Endodermal cell (in vitro differentiated cells): ENCODE measurements around the gene HID1. TPM values are rescaled to one million over a fixed set of nuclear protein-coding genes. Genes with fewer than 3 reads are reported as not detected.
A peak's percentile ranks its signal among the peaks of the same experiment; 100 is the strongest.

Source experiments
- DNase-seq: peaks from one replicate; pipeline ENCODE4 v3.0.0-alpha.2; 2017
- H3K27ac ChIP-seq: 2 replicates; pipeline ENCODE4 v1.5.1; 2013; ENCODE audit warnings: mild to moderate bottlenecking, low read depth, low read length, moderate library complexity
- H3K27me3 ChIP-seq: 2 replicates; pipeline ENCODE4 v1.6.1; 2013; ENCODE audit warnings: mild to moderate bottlenecking, low read length, moderate library complexity; ENCODE audit not compliant: insufficient read depth, control insufficient read depth, poor library complexity, severe bottlenecking
- H3K36me3 ChIP-seq: 2 replicates; pipeline ENCODE4 v1.7.0; 2013; ENCODE audit warnings: mild to moderate bottlenecking, low read length, moderate library complexity; ENCODE audit not compliant: control insufficient read depth, insufficient read depth
- H3K4me1 ChIP-seq: one replicate; pipeline ENCODE4 v1.7.0; 2013; ENCODE audit warnings: low read length; ENCODE audit not compliant: control insufficient read depth, insufficient read depth
- H3K4me3 ChIP-seq: 2 replicates; pipeline ENCODE4 v1.5.1; 2013; ENCODE audit warnings: mild to moderate bottlenecking, low read length, moderate library complexity
- H3K9ac ChIP-seq: 2 replicates; pipeline ENCODE4 v1.6.1; 2013; ENCODE audit warnings: mild to moderate bottlenecking, low read length, moderate library complexity; ENCODE audit not compliant: poor library complexity, severe bottlenecking; ENCODE audit errors: extremely low read depth
- H3K9me3 ChIP-seq: 2 replicates; pipeline ENCODE4 v1.6.1; 2013; ENCODE audit warnings: mild to moderate bottlenecking, low read length, moderate library complexity; ENCODE audit not compliant: control insufficient read depth
- H3K27ac Mint-ChIP-seq: 2 replicates; pipeline ENCODE4 v1.8.0; 2020; ENCODE audit warnings: mixed read lengths
- H3K27me3 Mint-ChIP-seq: 2 replicates; pipeline ENCODE4 v1.8.0; 2021; ENCODE audit warnings: mild to moderate bottlenecking, mixed read lengths; ENCODE audit not compliant: insufficient read depth
- H3K36me3 Mint-ChIP-seq: 2 replicates; pipeline ENCODE4 v1.8.0; 2020; ENCODE audit warnings: low read depth, mixed read lengths
- H3K4me1 Mint-ChIP-seq: 2 replicates; pipeline ENCODE4 v1.8.0; 2020; ENCODE audit warnings: mixed read lengths
- H3K4me3 Mint-ChIP-seq: 2 replicates; pipeline ENCODE4 v1.8.0; 2020; ENCODE audit warnings: mild to moderate bottlenecking, moderate library complexity, mixed read lengths
- H3K9me3 Mint-ChIP-seq: 2 replicates; pipeline ENCODE4 v1.8.0; 2020; ENCODE audit warnings: mild to moderate bottlenecking, mixed read lengths
- WGBS, 2 experiments: methylation state at CpG; one replicate each; pipeline versions ENCODE4 v1.1.5 to v1.1.7; 2013; ENCODE audit warnings: missing lambda C conversion rate in 2 of 2, mixed read lengths in 1 of 2; ENCODE audit not compliant: insufficient coverage in 1 of 2, insufficient read length in 1 of 2; 5-methylcytosine and 5-hydroxymethylcytosine counted together
- total RNA-seq, 2 donors: library from RNA; stranded (reverse); fragmentation: NEBNext Ultra II Directional in 1 of 2; extraction: Animal tissue kit (Norgen Biotek cat#: 25700) in 1 of 2; gene quantifications; 2 replicates in 1 of 2; 3 replicates in 1 of 2; pipeline ENCODE4 v1.2.1, GENCODE V29; 2021
- TF ChIP-seq, protein P1 (sequence below): fragments of 200-600 bp; sonication (generic); conservative IDR thresholded peaks from 2 replicates; pipeline ENCODE4 v1.5.0; 2021; ENCODE audit warnings: antibody characterized with exemption, mild to moderate bottlenecking

Gene HID1
- total RNA-seq, 2 donors from 2014 or later = 7.6 to 11.4 TPM

DNA sequence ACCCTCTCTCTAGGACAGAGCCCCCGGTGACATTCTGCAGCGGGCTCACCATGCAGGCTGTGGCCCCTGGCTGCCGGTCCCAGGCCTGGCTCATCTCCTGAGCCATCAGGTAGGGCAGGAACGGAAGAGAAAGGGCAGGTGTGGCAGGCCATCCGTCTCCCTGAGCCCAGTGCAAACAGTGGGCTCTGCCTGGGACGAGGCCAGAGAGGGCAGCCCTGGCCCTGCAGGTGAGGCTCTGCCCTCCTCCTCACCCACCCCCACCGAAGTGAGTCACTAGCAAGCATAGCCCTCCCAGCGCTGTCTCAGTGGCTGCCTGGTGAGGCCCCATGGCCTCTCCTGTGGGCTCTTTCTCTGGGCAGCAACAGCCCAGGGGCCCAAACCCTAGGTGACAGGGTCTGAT is 22.4 kb downstream of the HID1 start:
- no peak overlapping the region for H3K4me3 Mint-ChIP-seq
- H3K4me1 Mint-ChIP-seq = no peaks in the 10 kb centered on the region
- peak; percentile 69 for DNase-seq
- TF ChIP-seq, protein P1, sequence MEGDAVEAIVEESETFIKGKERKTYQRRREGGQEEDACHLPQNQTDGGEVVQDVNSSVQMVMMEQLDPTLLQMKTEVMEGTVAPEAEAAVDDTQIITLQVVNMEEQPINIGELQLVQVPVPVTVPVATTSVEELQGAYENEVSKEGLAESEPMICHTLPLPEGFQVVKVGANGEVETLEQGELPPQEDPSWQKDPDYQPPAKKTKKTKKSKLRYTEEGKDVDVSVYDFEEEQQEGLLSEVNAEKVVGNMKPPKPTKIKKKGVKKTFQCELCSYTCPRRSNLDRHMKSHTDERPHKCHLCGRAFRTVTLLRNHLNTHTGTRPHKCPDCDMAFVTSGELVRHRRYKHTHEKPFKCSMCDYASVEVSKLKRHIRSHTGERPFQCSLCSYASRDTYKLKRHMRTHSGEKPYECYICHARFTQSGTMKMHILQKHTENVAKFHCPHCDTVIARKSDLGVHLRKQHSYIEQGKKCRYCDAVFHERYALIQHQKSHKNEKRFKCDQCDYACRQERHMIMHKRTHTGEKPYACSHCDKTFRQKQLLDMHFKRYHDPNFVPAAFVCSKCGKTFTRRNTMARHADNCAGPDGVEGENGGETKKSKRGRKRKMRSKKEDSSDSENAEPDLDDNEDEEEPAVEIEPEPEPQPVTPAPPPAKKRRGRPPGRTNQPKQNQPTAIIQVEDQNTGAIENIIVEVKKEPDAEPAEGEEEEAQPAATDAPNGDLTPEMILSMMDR = no peak
- no peak overlapping the region for H3K27ac Mint-ChIP-seq
- peaks cover 31% of the 10 kb centered on the region for H3K27me3 Mint-ChIP-seq
- WGBS, 2 experiments = 67 to 71% methylated on average over 4 to 8 of the region's 8 CpGs
- no peak overlapping the region for H3K9ac ChIP-seq
- H3K4me3 ChIP-seq = no peak overlapping the region
- H3K9me3 ChIP-seq = no peaks in the 10 kb centered on the region
- no peak overlapping the region for H3K27ac ChIP-seq
- H3K36me3 Mint-ChIP-seq = no peaks in the 10 kb centered on the region
- no peaks in the 10 kb centered on the region for H3K36me3 ChIP-seq
- no peaks in the 10 kb centered on the region for H3K9me3 Mint-ChIP-seq
- H3K27me3 ChIP-seq = peaks cover 14% of the 10 kb centered on the region
- H3K4me1 ChIP-seq = no peaks in the 10 kb centered on the region

DNA sequence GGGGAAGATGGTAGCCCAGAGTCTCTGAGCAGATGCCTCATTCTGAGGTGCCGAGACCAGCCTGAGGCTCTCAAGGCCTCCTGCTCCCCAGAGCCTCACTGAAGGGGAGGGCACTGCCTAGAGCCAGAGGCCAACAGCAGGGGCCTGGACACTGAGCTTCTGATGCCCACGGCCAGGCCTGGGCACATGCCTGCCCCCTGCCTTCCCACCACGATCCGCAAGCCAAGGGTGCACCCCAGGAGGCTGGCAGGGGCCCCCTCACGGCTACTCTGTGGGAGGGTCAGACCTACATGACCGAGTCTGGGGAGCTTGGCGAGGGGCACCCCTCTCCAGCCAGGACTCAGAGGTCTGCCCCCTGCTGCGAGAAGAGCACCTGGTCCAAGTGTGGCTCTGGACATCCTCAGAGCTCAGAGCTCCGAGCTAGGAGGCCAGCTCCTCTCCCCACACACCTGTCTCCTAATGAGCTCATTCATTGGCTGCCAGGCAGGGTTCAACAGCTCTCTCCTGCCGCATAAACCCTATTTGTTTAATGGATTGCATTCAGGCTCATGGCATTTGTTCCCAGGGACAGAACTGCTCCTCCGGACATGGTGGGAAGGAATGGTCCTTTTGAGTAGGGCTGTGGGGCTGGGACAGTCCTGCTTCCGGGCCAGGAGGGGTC is 23.0 kb downstream of the HID1 start:
- Histone ChIP-seq H3K4me1 (no peaks in the 10 kb centered on the region), H3K27ac (no peak overlapping the region), H3K4me3 (no peak overlapping the region), H3K36me3 (no peaks in the 10 kb centered on the region), H3K9ac (no peak overlapping the region), H3K9me3 (no peaks in the 10 kb centered on the region), H3K27me3 (peaks cover 20% of the 10 kb centered on the region)
- WGBS, 2 experiments = 72 to 75% methylated on average over 8 to 12 of the region's 12 CpGs
- Mint-ChIP-seq H3K9me3 (no peaks in the 10 kb centered on the region), H3K27me3 (peaks cover 30% of the 10 kb centered on the region), H3K36me3 (no peaks in the 10 kb centered on the region), H3K4me1 (no peaks in the 10 kb centered on the region), H3K27ac (no peak overlapping the region), H3K4me3 (no peak overlapping the region)
- TF ChIP-seq, protein P1 = no peak
- no peak for DNase-seq

DNA sequence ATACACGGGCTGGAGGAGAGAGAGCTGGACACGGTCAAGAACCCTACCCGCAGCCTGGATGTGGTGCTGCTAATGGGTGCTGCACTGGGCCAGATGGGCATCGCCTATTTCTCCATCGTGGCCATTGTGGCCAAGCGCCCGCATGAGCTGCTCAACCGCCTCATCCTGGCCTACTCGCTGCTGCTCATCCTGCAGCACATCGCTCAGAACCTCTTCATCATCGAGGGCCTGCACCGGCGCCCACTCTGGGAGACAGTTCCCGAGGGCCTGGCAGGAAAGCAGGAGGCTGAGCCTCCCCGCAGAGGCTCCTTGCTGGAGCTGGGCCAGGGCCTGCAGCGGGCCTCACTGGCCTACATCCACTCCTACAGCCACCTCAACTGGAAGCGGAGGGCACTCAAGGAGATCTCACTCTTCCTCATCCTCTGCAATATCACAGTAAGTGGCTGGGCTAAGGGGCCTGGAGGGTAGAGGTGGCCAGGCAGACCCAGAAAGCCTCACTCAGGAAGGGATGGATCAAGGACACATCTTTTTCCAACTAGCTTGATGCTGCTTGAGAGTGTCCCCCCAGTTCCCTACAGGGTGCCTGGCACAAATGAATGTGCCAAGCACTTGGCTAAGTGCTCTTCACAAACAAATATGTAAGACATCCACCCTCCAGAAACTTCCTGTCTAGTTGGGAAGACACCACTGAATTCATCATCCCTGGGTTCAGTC is 25.4 kb downstream of the HID1 start:
- H3K9ac ChIP-seq = no peak overlapping the region
- H3K9me3 Mint-ChIP-seq = no peaks in the 10 kb centered on the region
- H3K4me3 Mint-ChIP-seq = no peak overlapping the region
- H3K4me3 ChIP-seq = no peak overlapping the region
- WGBS, 2 experiments = 95% methylated on average over 13 to 17 of the region's 17 CpGs
- TF ChIP-seq, protein P1 = no peak
- H3K27ac Mint-ChIP-seq = no peak overlapping the region
- H3K4me1 Mint-ChIP-seq = no peaks in the 10 kb centered on the region
- H3K4me1 ChIP-seq = no peaks in the 10 kb centered on the region
- no peak for DNase-seq
- H3K36me3 Mint-ChIP-seq = no peaks in the 10 kb centered on the region
- peaks cover 34% of the 10 kb centered on the region for H3K27me3 Mint-ChIP-seq
- peaks cover 35% of the 10 kb centered on the region for H3K27me3 ChIP-seq
- no peak overlapping the region for H3K27ac ChIP-seq
- no peaks in the 10 kb centered on the region for H3K36me3 ChIP-seq
- H3K9me3 ChIP-seq = no peaks in the 10 kb centered on the region
